Heart left ventricle (tissue), 13 donors: ENCODE results near the gene SH2D4B.

Experiments used
- CTCF ChIP-seq, 12 donors: fragments of 200-600 bp; sonication (generic) in 4 of 12; IDR thresholded peaks; one replicate each; pipeline versions ENCODE4 v1.5.0 to v1.8.0; 2018 to 2022; ENCODE audit warnings: antibody characterized with exemption in 12 of 12, mild to moderate bottlenecking in 5 of 12
- POLR2A ChIP-seq, 2 donors: fragments of 450-650 bp; IDR thresholded peaks; one replicate each; pipeline ENCODE4 v1.6.1; 2017; ENCODE audit warnings: antibody characterized with exemption in 2 of 2, mild to moderate bottlenecking in 2 of 2, moderate library complexity in 2 of 2
- donor health status: ischemic (EF 13 %, LVEDD 7.1; RV severe dilation, severe dysfunction).
- donor health status: DM: no; HTN: yes; CAD: no.
- donor health status: DM: no; HTN: no; CAD: no.
- donor health status: ischemic (EF 25% LVEDD 6.9; RV normal size, moderate dysfunction).
- donor health status: ischemic (EF 25% LVEDD 5.7; RV mildly dilated, moderate dysfunction).
- donor health status: ischemic (EF 35%, LVEDD 5.7; RV mildly dilated, moderate dysfunction).
- donor health status: nonischemic (EF 11% LVEDD 7.7; RV severe dilation, severe dysfunction).
- donor health status: DM: yes; HTN: yes; CAD: no.
- donor health status: PGD.
- donor health status: ischemic (EF 29% LVEDD 5.4; RV normal size, mild dysfunction).
- donor health status: nonischemic (EF 23%, LVEDD 6.1; RV moderate dilation, normal function).

- TF ChIP-seq POLR2A (IDR thresholded peaks at IDR 0.05) = no peak
- no peak for TF ChIP-seq CTCF (IDR thresholded peaks at IDR 0.05)
These were observed 34.8 kb upstream of the SH2D4B start for GRCh38 chr10:80502621-80503583.
